NCI-H82 (cell line): ENCODE results near the gene ACTMAP.
"Not testable (repeated sequence)": the region's sequence is repeated elsewhere in the genome, so short reads cannot be mapped to it uniquely, and the experiment has no call there.

Experiments
- DNase-seq: peaks from one replicate; lab custom pipeline; 2025; lab: John Stamatoyannopoulos, UW

ACTMAP gene, protein sequence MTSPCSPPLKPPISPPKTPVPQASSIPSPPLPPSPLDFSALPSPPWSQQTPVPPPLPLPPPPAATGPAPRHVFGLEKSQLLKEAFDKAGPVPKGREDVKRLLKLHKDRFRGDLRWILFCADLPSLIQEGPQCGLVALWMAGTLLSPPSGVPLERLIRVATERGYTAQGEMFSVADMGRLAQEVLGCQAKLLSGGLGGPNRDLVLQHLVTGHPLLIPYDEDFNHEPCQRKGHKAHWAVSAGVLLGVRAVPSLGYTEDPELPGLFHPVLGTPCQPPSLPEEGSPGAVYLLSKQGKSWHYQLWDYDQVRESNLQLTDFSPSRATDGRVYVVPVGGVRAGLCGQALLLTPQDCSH

DNA sequence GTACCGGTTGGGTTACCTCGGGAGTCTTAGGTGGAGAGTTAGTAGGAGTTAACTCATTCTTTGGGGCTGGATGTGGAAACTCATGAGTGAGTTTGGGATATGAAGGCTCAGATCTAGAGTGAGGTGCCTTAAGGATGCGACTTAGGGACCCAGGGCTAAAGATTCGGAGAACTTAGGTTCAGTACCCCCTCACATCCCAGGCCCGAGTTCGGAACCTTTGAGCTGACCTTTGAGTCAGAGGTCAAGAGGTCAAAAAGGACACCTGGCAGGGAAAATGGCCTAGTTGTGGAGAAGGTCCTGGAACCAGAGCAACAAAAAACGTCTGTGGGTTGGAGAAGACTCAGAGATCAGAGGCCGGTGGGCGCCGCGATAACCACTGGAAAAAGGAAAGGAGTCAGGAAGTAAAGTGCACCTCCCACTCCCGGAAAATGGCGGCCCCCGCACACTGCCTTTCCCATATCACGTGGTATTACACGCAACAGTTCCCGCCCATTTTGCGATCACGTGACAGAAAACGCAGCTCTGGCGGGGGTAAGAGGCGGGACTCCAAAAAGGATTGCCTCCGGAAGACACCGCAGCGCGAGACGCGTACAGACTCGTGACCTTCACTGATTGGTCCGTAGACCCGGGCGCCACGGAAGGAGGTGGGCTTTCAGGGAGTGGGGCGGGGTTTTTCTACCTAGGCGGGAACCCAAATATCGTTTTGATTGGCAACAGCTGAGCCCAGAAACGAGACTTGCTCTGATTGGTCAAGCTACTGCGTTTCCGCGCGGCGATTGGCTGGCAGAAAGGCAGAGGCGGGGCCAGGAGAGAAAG, at the start of gene ACTMAP:
TSS of gene ACTMAP (minus strand) at position 420 of the 816 bp plus-strand sequence. CDS start 674 bp downstream, outside the sequence.
- DNase-seq: peak; percentile 100

DNA sequence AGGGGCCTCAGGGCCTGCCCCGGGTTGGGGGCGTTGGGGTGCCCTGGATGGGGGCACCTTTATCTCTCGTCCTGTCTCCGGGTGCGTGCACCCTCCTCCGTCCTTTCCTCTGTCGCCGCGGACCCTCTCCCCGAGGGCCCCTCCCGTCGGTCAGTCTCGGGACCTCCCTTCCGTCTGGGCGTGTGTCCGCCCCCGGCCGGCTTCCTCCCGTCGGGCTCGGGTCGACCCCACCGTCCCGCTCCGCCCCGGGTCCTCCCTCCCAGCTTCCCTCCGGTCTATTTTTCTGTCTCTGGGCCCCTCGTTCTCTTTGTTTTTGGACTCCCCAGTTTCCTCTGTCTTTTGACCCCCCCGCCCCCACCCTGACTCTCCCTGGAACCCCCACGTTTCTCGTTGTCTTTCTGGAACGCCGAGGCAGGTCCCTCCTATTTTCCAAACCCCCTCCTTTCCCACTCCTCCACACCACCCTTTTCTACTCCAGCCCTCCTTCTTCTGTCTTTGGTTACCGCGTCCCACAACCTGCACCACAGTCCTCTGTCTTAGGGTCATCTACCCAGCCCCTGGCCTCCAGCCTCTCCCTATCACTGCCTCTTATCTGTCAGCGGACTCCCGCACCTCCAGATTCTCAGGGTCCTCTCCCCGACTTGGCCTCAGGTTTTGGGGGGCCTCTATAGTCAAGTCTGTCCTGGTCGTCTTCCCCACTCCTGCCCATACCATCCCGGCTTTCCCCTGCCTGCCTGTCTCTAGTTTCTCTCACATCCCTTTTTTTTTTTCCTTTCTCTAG, 49.5 kb upstream of the ACTMAP start:
- DNase-seq: peak; percentile 65

DNA sequence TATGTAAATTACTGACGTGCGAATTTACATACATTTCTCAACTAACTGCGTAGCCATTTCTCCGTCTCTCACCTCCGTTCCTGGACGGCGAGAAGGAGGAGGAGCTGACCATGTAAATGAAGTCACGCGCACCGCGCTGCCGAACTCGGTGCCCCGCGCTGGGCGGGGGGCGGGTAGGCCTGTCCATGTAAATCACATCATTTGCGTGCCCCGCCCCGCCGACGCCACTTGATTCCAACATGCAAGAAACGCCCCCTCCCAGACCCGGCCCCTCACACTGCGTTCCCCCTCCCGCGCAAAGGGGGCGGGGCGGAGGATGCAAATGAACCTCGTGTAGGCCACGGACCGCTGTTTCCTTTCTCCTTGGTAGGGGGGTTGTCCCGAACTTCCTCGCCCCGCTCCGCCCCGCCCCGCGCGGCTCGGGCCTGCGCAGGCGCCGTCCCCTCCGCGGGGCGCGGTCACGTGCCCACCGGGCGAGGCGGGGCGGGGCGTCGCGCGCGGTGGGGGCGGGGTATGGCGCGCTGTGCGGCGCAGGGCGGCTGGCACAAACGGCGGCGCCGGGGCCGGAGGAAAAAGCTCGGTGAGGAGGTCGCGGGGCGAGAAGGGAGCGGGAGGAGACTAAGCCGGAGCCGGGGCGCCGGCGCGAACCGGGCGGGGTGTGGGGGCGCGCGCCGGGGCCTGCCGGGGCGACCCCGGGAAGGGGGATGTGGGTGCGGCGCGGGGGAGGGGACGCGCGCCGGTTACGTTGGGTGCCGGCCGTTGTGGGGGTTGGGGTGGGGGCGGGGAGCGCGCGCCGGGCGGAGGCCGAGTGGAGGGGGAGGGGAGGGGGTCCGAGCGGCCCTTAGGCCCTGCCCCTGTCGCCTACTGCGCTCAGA, 48.6 kb upstream of the ACTMAP start, which contains the start of gene EGLN2:
TSS of gene EGLN2 (plus strand) at position 509 of the 875 bp plus-strand sequence. CDS start 1,382 bp downstream, outside the sequence.
- peak; percentile 100 for DNase-seq

DNA sequence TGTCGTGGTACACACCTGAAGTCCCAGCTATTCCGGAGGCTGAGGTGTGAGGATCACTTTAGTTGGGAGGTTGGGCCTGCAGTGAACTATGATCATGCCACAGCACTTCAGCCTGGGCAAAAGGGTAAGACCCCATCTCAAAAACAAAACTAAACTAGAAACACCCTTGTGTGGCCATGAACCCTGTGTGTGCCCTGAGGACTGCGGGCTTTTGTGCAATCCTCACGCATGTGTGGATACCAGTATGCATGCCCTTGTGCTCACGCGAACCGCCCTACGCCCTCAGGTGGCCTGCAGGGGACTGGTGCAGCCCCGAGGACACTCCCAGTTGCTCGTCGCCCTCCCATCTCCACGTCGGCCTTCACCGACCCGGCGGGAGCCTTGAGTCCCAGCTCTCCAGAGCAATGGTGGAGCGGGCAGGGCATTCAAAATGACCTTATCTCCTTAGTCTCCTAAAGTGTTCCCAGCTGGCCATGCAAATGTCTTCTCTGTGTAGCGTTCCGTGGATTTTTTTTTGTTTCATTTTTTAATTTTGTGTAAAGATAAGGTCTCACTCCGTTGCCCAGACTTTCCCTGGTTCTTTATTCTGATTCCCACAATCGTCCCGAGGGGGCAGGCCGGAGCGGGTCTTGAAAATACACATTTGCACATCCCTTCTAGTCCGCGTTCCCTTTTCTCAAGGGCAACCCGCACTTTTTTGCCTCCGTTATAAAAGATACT, 47.8 kb upstream of the ACTMAP start:
- peak; percentile 87 for DNase-seq

DNA sequence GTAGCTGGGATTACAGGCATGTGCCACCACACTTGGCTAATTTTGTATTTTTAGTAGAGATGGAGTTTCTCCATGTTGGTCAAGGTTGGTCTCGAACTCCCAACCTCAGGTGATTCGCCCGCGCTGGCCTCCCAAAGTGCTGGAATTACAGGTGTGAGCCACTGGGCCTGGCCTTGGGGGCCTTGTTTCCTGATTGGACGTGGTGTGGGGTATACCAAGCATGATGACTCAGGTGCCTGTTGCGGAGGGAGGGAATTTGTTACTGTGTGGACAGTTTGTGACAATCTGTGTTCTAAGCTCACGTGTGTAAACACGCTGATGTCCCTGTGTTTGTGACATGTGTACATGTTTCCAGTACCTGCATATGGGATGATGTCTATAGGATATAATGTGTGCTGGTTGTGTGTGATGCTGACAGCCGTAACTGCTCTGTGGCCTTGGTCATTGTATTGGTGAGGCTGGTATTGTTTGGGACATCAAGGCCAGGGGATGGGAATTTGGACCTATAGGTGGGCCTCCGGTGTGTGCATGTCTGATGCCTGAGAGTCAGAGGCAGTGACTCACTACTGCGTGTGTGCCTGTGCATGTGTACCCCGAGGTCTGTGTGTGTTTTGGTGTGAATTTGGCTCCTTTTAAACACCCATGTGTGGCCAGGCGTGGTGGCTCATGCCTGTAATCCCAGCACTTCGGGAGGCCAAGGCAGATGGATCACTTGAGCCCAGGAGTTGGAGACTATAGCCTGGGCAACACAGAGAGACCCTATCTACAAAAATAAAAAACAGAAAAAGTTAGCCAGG, 47.1 kb upstream of the ACTMAP start:
- no peak for DNase-seq

DNA sequence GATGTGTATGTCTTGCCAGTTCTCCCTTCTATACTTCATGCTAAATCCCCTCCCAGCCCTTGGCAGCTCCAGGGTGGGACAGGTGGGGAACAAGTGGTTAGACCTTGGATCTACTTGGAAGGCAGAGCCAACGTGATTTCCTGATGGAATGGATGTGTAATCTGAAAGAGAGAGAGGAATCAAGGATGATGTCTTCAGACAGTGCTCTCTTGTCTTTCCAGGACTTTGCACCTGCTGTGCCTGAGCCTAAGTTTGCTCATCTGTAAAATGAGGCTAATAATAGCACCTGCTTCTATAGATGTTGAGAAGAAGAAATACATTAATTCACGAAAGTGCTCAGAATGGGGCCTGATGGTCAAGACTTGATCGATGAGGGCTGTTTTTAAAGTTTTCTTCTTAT, 41.7 kb upstream of the ACTMAP start:
- no peak for DNase-seq

DNA sequence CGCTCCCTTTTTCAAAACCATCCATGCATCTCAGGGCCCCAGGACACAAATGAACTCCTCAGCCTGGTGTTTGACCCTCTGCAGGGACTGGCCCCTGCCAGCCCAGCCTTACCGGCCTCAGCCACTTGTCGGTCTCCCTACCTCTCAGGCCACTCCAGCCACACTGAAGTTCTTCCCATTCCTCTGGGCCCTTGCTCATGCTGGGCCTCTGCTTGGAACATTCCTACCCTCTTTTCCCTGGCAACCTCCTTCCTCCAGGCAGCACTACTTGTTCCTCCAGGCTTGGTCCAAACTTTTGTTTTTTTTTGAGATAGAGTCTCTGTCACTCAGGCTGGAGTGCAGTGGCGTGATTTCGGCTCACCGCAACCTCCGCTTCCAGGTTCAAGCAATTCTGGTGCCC, 41.1 kb upstream of the ACTMAP start:
- no peak for DNase-seq

DNA sequence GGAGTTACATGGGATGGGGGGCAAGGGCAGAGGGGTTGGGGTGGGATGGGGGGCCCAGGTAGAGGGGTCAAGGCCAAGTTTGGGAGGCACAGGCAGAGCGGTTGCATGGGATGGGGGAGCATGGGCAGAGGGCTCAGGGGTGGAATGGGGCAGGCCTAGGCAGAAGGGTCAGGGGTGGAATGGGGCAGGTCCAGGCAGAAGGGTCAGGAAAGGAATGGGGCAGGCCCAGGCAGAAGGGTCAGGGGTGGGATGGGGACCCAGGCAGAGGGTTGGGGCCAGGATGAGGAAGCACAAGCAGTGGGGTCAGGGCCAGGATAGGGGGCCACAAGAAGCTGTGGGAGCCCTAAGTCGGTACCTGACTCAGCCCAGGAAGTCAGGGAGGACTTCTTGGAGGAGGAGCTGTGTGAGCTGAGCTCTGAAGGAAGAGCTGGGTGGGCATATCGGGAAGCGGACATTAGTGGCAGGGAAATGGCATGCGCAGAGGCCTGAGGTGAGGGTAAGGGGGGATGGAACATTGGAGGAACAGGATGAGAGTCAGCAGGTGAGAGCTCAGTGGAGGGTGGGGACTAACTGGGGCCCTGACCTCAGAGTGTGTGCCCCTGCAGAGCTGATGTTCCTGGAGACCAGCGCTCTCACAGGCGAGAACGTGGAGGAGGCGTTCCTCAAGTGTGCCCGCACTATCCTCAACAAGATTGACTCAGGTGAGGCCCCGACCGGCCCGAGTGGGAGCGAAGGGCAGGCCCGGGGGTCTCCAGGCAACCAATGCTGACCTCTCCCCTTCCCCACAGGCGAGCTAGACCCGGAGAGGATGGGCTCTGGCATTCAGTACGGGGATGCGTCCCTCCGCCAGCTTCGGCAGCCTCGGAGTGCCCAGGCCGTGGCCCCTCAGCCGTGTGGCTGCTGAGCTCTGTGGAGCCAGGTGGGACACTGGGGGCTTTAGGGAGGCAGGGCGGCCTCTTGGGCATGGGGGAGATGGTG, 36.1 kb upstream of the ACTMAP start:
- DNase-seq: no peak

DNA sequence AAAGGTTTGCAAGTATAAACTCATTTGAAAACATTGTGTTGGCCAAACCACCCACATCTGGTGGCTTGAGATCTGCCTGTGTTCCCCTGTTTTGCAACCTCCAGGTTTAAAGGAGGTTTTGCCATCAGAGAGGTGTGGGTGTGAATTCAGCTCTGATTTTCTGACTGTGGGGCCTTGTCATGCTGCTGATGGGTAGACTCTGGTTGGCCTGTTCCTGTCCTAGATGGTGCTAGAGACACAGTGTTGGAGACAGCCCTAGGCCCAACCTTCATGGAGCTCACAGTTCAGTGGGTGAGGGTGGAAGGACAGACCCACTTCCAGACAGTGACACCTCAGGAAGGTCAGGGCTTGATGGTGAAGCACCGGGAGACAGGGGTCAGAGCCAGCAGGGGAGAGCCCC, 35.2 kb upstream of the ACTMAP start:
- no peak for DNase-seq

DNA sequence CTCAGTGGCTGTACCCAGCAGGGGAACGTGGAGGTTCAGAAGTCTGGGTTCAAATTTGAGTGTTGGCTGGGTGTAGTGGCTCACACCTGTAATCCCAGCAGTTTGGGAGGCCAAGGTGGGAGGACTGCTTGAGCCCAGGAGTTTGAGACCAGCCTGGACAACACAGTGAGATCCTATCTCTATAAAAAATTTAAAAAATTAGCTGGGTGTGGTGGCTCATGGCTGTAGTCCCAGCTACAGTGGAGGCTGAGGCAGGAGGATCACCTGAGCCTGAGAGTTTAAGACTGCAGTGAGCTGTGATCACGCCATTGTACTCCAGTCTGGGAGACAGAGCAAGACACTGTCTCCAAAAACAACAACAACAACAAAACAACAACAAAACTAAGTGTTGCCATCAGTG, 33.9 kb upstream of the ACTMAP start:
- DNase-seq: not testable (repeated sequence)

DNA sequence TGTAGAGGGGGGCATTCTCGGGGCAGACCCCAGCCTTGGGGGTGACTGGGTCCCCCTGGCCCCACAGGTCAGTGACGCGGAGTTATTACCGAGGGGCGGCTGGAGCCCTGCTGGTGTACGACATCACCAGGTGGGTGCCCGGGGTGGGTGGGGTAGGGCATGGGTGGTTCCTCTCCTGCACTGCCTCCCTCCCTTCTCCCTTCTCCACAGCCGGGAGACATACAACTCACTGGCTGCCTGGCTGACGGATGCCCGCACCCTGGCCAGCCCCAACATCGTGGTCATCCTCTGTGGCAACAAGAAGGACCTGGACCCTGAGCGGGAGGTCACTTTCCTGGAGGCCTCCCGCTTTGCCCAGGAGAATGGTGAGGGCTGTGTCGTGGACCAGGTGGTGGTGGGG, 33.4 kb upstream of the ACTMAP start:
- no peak for DNase-seq

DNA sequence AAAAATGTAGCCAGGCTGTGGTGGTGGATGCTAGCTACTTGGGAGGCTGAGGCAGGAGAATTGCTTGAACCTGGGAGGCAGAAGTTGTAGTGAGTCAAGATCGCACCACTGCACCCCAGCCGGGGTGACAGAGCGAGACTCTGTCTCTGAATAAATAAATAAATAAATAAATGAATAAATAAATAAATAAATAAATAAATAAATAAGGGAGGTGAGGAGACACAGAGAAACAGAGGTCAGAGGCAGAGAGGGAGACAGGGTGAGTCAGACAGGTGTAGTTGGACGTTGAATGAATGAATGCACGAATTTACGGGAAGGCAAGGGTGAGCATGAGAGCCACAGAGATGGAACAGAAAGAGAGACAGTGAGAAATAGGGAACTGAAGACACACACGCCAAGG, 30.9 kb upstream of the ACTMAP start:
- DNase-seq: no peak

DNA sequence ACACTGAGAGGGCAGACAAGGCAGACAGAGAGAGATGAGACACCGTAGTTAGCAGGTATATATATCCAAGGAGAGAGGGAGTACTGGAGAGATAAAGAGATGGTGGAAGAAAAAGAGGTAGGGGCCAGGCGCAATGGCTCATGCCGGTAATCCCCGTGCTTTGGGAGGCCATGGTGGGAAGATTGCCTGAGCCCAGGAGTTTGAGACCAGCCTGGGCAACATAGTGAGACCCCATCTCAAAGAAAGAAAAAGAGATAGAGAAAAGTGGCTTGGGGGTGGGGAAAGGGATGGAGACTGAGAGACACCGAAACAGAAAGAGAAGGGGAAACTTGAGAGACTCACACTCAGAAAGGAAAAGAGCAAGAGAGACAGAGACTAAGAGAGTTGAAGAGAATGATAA, 30.3 kb upstream of the ACTMAP start:
- no peak for DNase-seq

DNA sequence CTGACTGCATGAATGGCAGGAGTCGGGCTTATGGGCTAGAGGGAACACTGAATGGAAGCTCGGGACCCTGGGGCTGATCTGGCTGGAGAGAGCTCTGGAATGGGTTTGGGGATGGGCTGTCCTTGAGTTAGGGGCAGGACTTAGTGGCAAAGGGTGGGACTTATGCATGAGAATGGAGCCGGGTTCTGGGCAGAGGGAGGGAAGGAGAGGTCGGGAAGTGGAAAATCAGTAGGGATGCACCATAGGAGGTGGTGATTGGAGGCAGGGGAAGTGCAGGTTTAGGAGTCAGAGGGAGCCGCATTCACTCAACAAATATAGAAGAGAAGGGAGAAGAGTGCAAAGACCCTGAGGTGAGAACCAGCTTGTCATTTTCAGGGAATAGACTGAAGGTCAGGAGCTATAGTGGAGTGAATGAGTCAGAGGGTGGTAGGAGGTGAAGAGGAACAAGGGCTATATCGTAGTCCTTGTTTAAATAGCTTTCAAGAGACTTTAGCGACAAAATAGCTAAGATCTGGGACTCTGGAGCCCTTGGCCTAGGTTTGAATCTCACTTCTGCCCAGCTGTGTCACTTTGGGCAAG, 28.5 kb upstream of the ACTMAP start:
- no peak for DNase-seq

DNA sequence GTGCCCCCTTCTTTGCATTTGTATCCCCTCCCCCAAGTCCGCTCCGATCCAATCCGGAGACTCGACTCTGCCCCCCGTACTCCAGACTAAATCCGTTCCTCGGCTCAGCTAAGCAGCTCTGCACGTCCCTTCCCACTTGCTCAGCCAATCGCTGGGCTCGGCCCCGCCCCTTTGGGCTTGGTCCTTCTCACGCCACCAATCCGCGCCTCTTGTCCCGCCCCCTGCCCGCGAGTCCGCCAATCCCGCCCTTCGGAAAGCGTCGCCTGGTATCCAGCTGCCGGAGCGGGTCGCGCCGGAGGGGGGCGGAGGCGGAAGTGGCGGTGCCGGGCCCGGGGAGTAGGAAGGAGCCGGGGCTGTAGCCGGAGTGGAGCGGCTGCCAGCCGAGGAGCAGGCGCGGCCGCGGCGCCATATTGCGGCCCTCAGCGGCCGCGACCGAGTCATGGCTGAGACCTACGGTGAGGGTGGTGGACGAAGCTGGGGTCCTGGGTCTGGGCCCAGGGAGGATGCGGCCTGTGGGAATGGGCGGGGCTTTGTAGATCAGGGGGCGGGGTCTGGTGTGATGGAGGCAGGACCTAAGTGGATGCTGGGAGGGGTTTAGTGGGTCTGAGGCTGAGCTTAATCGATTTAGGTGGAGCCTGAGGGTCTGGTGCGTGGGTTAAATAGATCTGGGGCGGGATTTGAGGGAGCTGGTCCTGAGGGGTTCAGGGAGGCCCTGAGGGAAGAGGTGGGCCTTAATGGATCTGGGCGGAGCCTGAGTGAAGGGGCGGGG, 27.8 kb upstream of the ACTMAP start, which contains the start of gene RAB4B:
TSS of gene RAB4B (plus strand) at position 311 of the 769 bp plus-strand sequence. CDS start at position 440, 129 bp downstream.
- DNase-seq: peak; percentile 100

DNA sequence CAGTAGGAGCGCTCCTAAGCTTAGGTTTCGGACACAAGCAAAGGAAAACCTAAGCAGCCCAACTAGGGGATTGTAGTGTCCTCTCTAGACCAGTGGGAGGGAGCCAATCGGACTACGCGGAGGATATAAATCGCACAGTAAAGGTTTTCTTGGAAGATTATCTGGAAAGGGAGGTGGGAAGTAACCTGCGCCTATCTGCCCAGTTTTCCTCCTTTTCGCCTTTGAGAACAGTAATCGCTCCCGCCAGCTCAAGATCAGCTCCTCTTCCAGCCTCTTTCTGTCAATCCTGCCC, 27.3 kb upstream of the ACTMAP start:
- DNase-seq: no peak

DNA sequence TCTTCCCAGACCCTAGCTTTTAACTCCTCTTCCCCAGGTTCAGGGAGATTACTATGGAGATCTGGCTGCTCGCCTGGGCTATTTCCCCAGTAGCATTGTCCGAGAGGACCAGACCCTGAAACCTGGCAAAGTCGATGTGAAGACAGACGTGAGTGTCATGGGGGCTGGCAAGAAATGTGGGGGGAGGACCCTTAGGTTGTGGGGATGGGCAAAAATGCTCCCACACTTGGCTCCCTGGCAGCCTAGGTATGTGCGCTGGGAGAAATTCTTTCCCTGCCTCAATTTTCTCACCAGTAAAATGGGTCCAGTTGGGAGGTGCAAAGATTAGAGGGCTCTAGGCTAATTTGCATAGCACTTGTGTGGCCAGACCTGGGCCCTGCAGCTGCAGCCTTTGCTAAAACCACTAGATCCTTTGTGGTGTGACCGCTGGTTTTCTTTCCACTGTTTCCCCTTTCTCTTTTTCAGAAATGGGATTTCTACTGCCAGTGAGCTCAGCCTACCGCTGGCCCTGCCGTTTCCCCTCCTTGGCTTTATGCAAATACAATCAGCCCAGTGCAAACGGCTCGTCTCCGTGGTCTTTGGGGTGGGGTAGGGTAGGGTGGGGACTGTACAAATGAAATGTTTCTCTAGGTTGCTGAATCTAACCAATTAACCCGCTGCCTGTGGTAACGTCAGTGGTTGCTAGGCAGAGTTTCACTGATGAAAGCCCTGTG, 26.8 kb upstream of the ACTMAP start:
- DNase-seq: peak; percentile 98
